Measurements from ENCODE around the gene CFAP92.

Gene CFAP92

GRCh38 chr3:128861491-128861890 lies 132.4 kb downstream of the CFAP92 start:
- DNase-seq, result no peak

Measured in NCI-H2081 (cell line).